ENCODE measurements around the gene LARP1.
"Not testable (repeated sequence)": the region's sequence is repeated elsewhere in the genome, so short reads cannot be mapped to it uniquely, and the experiment has no call there.

Gene LARP1

GRCh38 chr5:154816891-154817492, 61.8 kb downstream of the LARP1 start:
- no peak for DNase-seq (ENCODE audit: insufficient read length, low spot score)
- no peak for FAIRE-seq

DNA sequence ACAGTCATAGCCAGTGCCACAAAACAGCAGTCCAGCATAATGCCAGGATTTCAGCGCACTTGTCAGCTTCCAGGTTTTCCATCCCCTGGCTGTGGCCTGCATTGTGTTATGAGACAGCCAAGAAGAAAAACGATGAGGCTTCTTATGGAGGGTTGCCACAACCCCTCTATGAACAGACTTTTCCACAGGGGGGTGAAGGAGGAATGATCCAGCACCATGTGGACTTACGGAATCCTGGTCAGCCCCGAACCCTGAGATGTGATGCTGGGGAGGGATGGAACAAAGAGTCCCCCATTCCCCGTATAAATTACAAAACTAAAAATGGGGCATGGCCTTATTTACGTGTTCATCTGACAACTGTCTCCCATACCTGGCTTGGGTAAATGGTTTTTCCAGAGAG, 62.6 kb downstream of the LARP1 start:
- TF ChIP-seq POLR2A (IDR thresholded peaks at IDR 0.05; ENCODE audit: low read depth, low read length) (no peak), POU2F2 (IDR thresholded peaks at IDR 0.05; ENCODE audit: low read depth, low read length) (no peak), POLR2AphosphoS5 (IDR thresholded peaks at IDR 0.05; ENCODE audit: low read depth, low read length) (no peak), TAF1 (IDR thresholded peaks at IDR 0.05; ENCODE audit: low read depth, low read length) (no peak), PAX5 (IDR thresholded peaks at IDR 0.05; ENCODE audit: insufficient read depth, low read length, severe bottlenecking) (no peak), SPI1 (IDR thresholded peaks at IDR 0.05; ENCODE audit: low read depth, low read length) (no peak)
- FAIRE-seq (no peak), DNase-seq (ENCODE audit: insufficient read length, low spot score) (no peak)

More at GRCh38 chr5:154816891-154817492, 61.8 kb downstream of the LARP1 start:
- TF ChIP-seq POLR2AphosphoS5 (IDR thresholded peaks at IDR 0.05; ENCODE audit: low read depth, low read length) (no peak), PAX5 (IDR thresholded peaks at IDR 0.05; ENCODE audit: insufficient read depth, low read length, severe bottlenecking) (no peak), SPI1 (IDR thresholded peaks at IDR 0.05; ENCODE audit: low read depth, low read length) (no peak), TAF1 (IDR thresholded peaks at IDR 0.05; ENCODE audit: low read depth, low read length) (no peak), POU2F2 (IDR thresholded peaks at IDR 0.05; ENCODE audit: low read depth, low read length) (no peak), POLR2A (IDR thresholded peaks at IDR 0.05; ENCODE audit: low read depth, low read length) (no peak)

- DNase-seq (ENCODE audit: insufficient read length, low spot score) (no peak), FAIRE-seq (no peak)
- TF ChIP-seq POLR2A (IDR thresholded peaks at IDR 0.05; ENCODE audit: low read depth, low read length) = no peak
- no peak for TF ChIP-seq PAX5 (IDR thresholded peaks at IDR 0.05; ENCODE audit: insufficient read depth, low read length, severe bottlenecking)
- no peak for TF ChIP-seq SPI1 (IDR thresholded peaks at IDR 0.05; ENCODE audit: low read depth, low read length)
- no peak for TF ChIP-seq POLR2AphosphoS5 (IDR thresholded peaks at IDR 0.05; ENCODE audit: low read depth, low read length)
- no peak for TF ChIP-seq TAF1 (IDR thresholded peaks at IDR 0.05; ENCODE audit: low read depth, low read length)
- no peak for TF ChIP-seq POU2F2 (IDR thresholded peaks at IDR 0.05; ENCODE audit: low read depth, low read length)
Observed at GRCh38 chr5:154818471-154819116, 63.4 kb downstream of the LARP1 start.

DNA sequence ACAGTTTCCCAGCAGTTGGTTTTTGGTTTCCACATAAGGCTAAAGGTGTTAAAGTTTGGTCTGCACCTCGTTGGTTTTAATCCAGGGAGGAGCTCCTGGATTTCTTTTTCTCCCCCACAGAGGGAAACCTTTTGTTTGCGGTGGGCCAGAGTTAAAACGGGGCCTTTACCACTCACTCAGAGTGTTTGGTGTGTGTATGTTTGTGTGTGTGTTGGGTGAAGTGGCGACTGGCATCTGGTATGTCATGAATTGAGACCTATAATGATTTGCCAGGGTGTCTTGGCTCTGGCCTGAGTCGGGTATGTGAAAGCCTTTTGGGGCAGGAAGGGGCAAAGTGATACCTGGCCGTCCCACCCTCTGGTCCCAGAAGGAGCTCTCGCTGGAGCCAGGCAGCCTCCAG, 64.4 kb downstream of the LARP1 start:
- TF ChIP-seq POU2F2 (IDR thresholded peaks at IDR 0.05; ENCODE audit: low read depth, low read length) = no peak
- TF ChIP-seq SPI1 (IDR thresholded peaks at IDR 0.05; ENCODE audit: low read depth, low read length) = no peak
- no peak for TF ChIP-seq PAX5 (IDR thresholded peaks at IDR 0.05; ENCODE audit: insufficient read depth, low read length, severe bottlenecking)
- no peak for TF ChIP-seq TAF1 (IDR thresholded peaks at IDR 0.05; ENCODE audit: low read depth, low read length)
- TF ChIP-seq POLR2AphosphoS5 (IDR thresholded peaks at IDR 0.05; ENCODE audit: low read depth, low read length) = no peak
- TF ChIP-seq POLR2A (IDR thresholded peaks at IDR 0.05; ENCODE audit: low read depth, low read length) = no peak
- no peak for FAIRE-seq

DNA sequence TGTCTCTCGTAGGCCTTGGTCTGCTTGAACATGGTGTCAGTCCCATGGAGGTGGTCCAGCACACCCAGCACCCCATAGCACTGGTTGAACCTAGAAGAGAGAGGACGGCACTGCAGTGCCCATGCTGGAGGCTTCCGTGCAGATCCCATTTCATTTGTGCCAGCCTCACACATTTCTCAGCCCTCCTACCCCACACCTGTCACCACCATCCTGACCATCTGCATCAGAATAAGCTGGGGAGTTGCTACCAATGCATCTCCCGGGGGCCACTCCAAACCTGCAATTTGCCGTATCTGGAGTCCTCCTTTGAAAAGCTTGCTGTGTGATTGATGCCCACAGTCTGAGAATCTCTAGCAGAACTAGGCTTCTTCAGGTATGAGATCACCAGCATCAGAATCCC, 65.2 kb downstream of the LARP1 start:
- no peak for FAIRE-seq
- no peak for TF ChIP-seq POU2F2 (IDR thresholded peaks at IDR 0.05; ENCODE audit: low read depth, low read length)
- no peak for TF ChIP-seq POLR2A (IDR thresholded peaks at IDR 0.05; ENCODE audit: low read depth, low read length)
- no peak for TF ChIP-seq POLR2AphosphoS5 (IDR thresholded peaks at IDR 0.05; ENCODE audit: low read depth, low read length)
- no peak for TF ChIP-seq SPI1 (IDR thresholded peaks at IDR 0.05; ENCODE audit: low read depth, low read length)
- no peak for TF ChIP-seq PAX5 (IDR thresholded peaks at IDR 0.05; ENCODE audit: insufficient read depth, low read length, severe bottlenecking)
- no peak for DNase-seq (ENCODE audit: insufficient read length, low spot score)

More for the DNA sequence above, 64.4 kb downstream of the LARP1 start:
- DNase-seq (ENCODE audit: insufficient read length, low spot score) = no peak

- not testable (repeated sequence) for FAIRE-seq; DNase-seq (ENCODE audit: insufficient read length, low spot score)
Observed at GRCh38 chr5:154822896-154823295, 67.7 kb downstream of the LARP1 start.

- TF ChIP-seq POLR2AphosphoS5 (IDR thresholded peaks at IDR 0.05; ENCODE audit: low read depth, low read length) (no peak), POLR2A (IDR thresholded peaks at IDR 0.05; ENCODE audit: low read depth, low read length) (no peak), TAF1 (IDR thresholded peaks at IDR 0.05; ENCODE audit: low read depth, low read length) (no peak)
- no peak for DNase-seq (ENCODE audit: insufficient read length, low spot score)
- FAIRE-seq = no peak
Observed at GRCh38 chr5:154823605-154824004, 68.4 kb downstream of the LARP1 start.

DNA sequence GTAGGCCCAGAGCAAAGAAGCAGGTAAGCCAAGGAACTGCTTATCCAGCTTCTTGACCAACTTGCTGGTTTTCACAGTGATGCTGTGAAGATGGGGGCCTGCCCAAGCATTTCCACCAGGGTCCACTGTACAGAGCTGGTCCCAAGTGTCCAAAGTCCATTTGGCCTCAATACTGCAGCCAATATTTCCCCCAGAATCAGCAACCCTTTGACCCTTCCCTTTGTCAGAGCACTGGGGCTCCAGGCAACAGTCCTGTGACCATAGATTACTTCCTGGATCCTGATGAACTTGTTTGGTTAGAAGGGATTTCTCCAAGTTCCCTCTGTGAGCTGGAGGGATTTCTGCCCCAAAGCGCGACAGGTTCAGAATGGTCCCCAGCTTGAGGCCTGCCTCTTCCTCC, 68.9 kb downstream of the LARP1 start:
- FAIRE-seq (no peak), DNase-seq (ENCODE audit: insufficient read length, low spot score) (no peak)
- TF ChIP-seq POLR2AphosphoS5 (IDR thresholded peaks at IDR 0.05; ENCODE audit: low read depth, low read length) (no peak), TAF1 (IDR thresholded peaks at IDR 0.05; ENCODE audit: low read depth, low read length) (no peak)

DNA sequence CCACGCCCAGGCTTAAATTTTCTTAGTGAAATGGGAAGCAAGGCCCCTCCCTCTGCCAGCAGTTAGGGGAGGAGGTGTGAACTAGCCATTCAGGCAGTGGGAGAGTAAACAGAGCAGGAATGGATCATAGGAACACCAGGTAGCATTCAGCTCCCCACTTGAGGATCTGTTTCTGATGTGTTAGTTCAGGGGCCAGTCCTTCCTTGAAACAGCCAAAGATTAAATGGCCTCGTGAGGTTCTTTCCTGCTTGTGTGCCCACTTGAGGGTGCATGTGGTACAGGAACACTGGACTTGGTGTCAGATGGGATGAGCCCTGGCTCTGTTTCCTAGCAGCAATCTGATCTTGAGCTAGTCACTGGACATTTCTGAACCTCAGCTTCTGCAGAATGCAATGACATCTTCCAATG, 74.0 kb downstream of the LARP1 start:
- FAIRE-seq (no peak), DNase-seq (ENCODE audit: insufficient read length, low spot score) (no peak)

DNA sequence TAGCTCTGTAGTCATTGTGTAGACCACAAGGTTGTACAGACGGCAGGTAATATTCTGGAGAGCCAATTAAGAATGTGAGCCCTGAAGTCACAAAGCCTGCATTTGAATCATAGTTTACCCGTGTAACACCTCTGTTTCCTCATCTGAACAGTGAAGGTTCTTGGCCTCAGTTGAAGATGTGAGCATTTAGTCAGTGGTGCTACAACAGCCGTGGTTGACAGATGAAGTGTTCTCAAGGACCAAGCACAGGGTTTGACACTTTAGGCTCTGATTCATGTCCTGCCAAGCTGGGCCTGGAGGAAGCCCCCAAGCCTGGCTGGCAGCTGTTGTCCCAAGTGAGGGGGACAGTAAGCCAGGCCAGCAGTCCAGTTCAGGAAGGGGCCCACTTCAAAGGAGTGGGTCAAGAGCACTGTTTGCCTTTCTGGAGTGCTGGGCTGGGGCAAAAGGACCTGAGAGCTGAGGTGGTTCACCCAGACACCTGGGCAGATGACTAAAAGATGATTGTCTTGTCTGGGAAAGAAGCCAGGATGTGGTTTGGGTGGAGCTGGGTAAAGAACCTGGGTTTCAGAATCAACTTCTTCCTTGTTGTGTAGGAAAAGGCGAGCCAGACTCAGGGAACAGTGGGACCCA, 74.5 kb downstream of the LARP1 start:
- no peak for DNase-seq (ENCODE audit: insufficient read length, low spot score)
- no peak for TF ChIP-seq SPI1 (IDR thresholded peaks at IDR 0.05; ENCODE audit: low read depth, low read length)
- TF ChIP-seq POLR2A (IDR thresholded peaks at IDR 0.05; ENCODE audit: low read depth, low read length) = no peak
- TF ChIP-seq POLR2AphosphoS5 (IDR thresholded peaks at IDR 0.05; ENCODE audit: low read depth, low read length) = no peak
- TF ChIP-seq TAF1 (IDR thresholded peaks at IDR 0.05; ENCODE audit: low read depth, low read length) = no peak
- no peak for TF ChIP-seq PAX5 (IDR thresholded peaks at IDR 0.05; ENCODE audit: insufficient read depth, low read length, severe bottlenecking)
- no peak for TF ChIP-seq POU2F2 (IDR thresholded peaks at IDR 0.05; ENCODE audit: low read depth, low read length)
- FAIRE-seq = no peak

More for the DNA sequence above, 74.0 kb downstream of the LARP1 start:
- TF ChIP-seq POLR2AphosphoS5 (IDR thresholded peaks at IDR 0.05; ENCODE audit: low read depth, low read length) = no peak
